ENCODE results near the gene ZFAND2A.

- no peak for TF ChIP-seq CTCF (IDR thresholded peaks at IDR 0.05)
- TF ChIP-seq POLR2A (IDR thresholded peaks at IDR 0.05), result no peak
These were observed 12.9 kb upstream of the ZFAND2A start for GRCh38 chr7:1172666-1173523.
